GM18498 (cell line): ENCODE data around the gene MICU1.
"Not testable (repeated sequence)": the region's sequence is repeated elsewhere in the genome, so short reads cannot be mapped to it uniquely, and the experiment has no call there.

ENCODE experiments used
- ATAC-seq: cut with Tn5 transposase; IDR thresholded peaks from one replicate; pipeline ENCODE4 v1.9.1; 2021; ENCODE audit warnings: mild to moderate bottlenecking, moderate library complexity; ENCODE audit not compliant: unreplicated experiment

Gene MICU1

GRCh38 chr10:72564596-72564995 is 61.3 kb downstream of the MICU1 start:
- no peak for ATAC-seq

GRCh38 chr10:72563327-72563932 is 62.4 kb downstream of the MICU1 start:
- ATAC-seq: peak; percentile 61

- peak; percentile 67 for ATAC-seq
Measured at GRCh38 chr10:72561745-72562166, 64.1 kb downstream of the MICU1 start.

- ATAC-seq: no peak
Measured at GRCh38 chr10:72557362-72557761, 68.5 kb downstream of the MICU1 start.

GRCh38 chr10:72552857-72553256 is 73.0 kb downstream of the MICU1 start:
- ATAC-seq: no peak

GRCh38 chr10:72550239-72550638 is 75.6 kb downstream of the MICU1 start:
- no peak for ATAC-seq

- no peak for ATAC-seq
Measured at GRCh38 chr10:72545546-72545945, 80.3 kb downstream of the MICU1 start.

- not testable (repeated sequence) for ATAC-seq
Measured at GRCh38 chr10:72543855-72544254, 82.0 kb downstream of the MICU1 start.

- ATAC-seq: no peak
Measured at GRCh38 chr10:72542396-72542815, 83.5 kb downstream of the MICU1 start.

GRCh38 chr10:72541337-72541736 is 84.5 kb downstream of the MICU1 start:
- no peak for ATAC-seq

GRCh38 chr10:72540193-72540807 is 85.6 kb downstream of the MICU1 start:
- no peak for ATAC-seq

GRCh38 chr10:72539137-72539536 is 86.7 kb downstream of the MICU1 start:
- no peak for ATAC-seq

- no peak for ATAC-seq
Measured at GRCh38 chr10:72525689-72526088, 100.2 kb downstream of the MICU1 start.

- ATAC-seq: no peak
Measured at GRCh38 chr10:72525277-72525676, 100.6 kb downstream of the MICU1 start.

GRCh38 chr10:72524489-72524888 is 101.4 kb downstream of the MICU1 start:
- ATAC-seq: no peak

- no peak for ATAC-seq
Measured at GRCh38 chr10:72523932-72524396, 101.9 kb downstream of the MICU1 start.

GRCh38 chr10:72523062-72523461 is 102.8 kb downstream of the MICU1 start:
- ATAC-seq: no peak

GRCh38 chr10:72517244-72517643 is 108.6 kb downstream of the MICU1 start:
- no peak for ATAC-seq

- no peak for ATAC-seq
Measured at GRCh38 chr10:72515455-72515854, 110.4 kb downstream of the MICU1 start.

GRCh38 chr10:72513910-72514309 is 112.0 kb downstream of the MICU1 start:
- ATAC-seq: no peak

- ATAC-seq: no peak
Measured at GRCh38 chr10:72511459-72511858, 114.4 kb downstream of the MICU1 start.

GRCh38 chr10:72509941-72510340 is 115.9 kb downstream of the MICU1 start:
- ATAC-seq: no peak
